SK-N-MC (cell line): ENCODE data around the gene MARCOL.

Experiments
- EZH2 ChIP-seq: fragments of 200-600 bp; sonication (generic); IDR thresholded peaks from one replicate; pipeline ENCODE4 v1.6.1; 2017; ENCODE audit warnings: antibody characterized with exemption
- FOXP2 ChIP-seq: optimal IDR thresholded peaks from 2 replicates; pipeline ENCODE3; 2011; ENCODE audit warnings: mild to moderate bottlenecking, moderate library complexity; ENCODE audit not compliant: insufficient read depth; ENCODE audit errors: extremely low read length, control extremely low read depth
- POLR2AphosphoS5 ChIP-seq: IDR thresholded peaks from 2 replicates; pipeline ENCODE4 v1.6.1; 2012; ENCODE audit warnings: mild to moderate bottlenecking, low read depth, low read length, borderline replicate concordance

DNA sequence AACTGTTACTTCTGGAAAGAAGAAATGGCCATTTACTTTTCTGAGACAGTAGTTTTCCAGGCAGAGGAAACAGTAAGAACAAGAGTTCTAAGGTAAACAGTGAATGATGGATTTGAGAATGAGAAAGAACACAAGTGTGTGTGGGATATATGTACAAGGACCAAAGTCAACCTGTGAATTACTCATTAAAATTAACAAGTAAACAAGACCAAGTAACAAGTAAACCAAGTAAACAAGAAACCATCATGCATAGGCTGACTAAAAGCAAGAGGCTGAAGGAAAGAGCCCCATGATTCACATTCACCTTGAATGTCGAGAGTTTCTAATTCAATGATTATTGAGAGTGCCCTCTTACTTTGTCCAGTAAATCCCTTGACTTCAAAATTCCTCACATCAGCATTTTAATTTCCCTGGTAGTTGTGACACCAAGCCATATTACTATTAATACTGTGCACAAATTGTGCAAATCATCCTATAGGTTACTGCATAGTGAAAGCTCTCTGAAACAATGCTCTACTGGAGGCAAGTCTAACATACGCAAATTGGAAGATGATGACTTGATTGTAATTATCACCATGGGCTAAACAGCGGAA, 9.8 kb upstream of the MARCOL start:
- TF ChIP-seq EZH2 (no peak), POLR2AphosphoS5 (no peak), FOXP2 (no peak)
